SU-DHL-6 (cell line): ENCODE results near the gene GAGE10.

Experiments
- H2AFZ ChIP-seq: fragments of 200-600 bp; sonication (generic); 2 replicates; pipeline ENCODE4 v1.6.1; 2014; ENCODE audit warnings: low read depth, mild to moderate bottlenecking, moderate library complexity, mixed read lengths, antibody characterized with exemption, low read length; ENCODE audit not compliant: severe bottlenecking
- H3F3A ChIP-seq: fragments of 200-600 bp; shearing (Covaris generic); 2 replicates; pipeline ENCODE4 v1.6.0; 2016; ENCODE audit warnings: antibody characterized with exemption, mild to moderate bottlenecking; ENCODE audit not compliant: insufficient read depth
- H3K27ac ChIP-seq: fragments of 200-600 bp; sonication (generic); 2 replicates; pipeline ENCODE4 v1.5.1; 2016; ENCODE audit warnings: low read depth, mild to moderate bottlenecking, low read length, moderate library complexity, mixed read lengths
- H3K27me3 ChIP-seq: fragments of 200-600 bp; sonication (generic), shearing (Covaris generic); 2 replicates; pipeline ENCODE4 v1.6.0; 2014; ENCODE audit warnings: mild to moderate bottlenecking, low read length
- H3K36me3 ChIP-seq: fragments of 200-600 bp; sonication (generic); 2 replicates; pipeline ENCODE4 v1.6.1; 2014; ENCODE audit warnings: mild to moderate bottlenecking, low read length, mixed read lengths
- H3K4me2 ChIP-seq: fragments of 300-600, 200-600 bp; shearing (Covaris generic), sonication (generic); 2 replicates; pipeline ENCODE4 v1.6.0; 2014; ENCODE audit warnings: low read length, low read depth, mild to moderate bottlenecking; ENCODE audit not compliant: poor library complexity, severe bottlenecking
- H3K4me3 ChIP-seq: fragments of 200-600 bp; sonication (generic); 2 replicates; pipeline ENCODE4 v1.5.1; 2014; ENCODE audit warnings: antibody characterized with exemption, low read length, mild to moderate bottlenecking, mixed read lengths; ENCODE audit not compliant: insufficient read depth, poor library complexity, severe bottlenecking
- H3K79me2 ChIP-seq: fragments of 200-600 bp; sonication (generic); 2 replicates; pipeline ENCODE4 v1.6.1; 2014; ENCODE audit warnings: mild to moderate bottlenecking, low read length, moderate library complexity; ENCODE audit not compliant: insufficient read depth
- H3K9ac ChIP-seq: fragments of 200-600 bp; sonication (generic); 2 replicates; pipeline ENCODE4 v1.7.0; 2014; ENCODE audit warnings: mild to moderate bottlenecking, low read length
- H3K9me2 ChIP-seq: fragments of 200-600 bp; sonication (generic); replicated peaks from 2 replicates; pipeline ENCODE4 v1.6.1; 2014; ENCODE audit warnings: low read length; ENCODE audit not compliant: insufficient read depth
- H3K9me3 ChIP-seq: fragments of 200-600 bp; sonication (generic); 2 replicates; pipeline ENCODE4 v1.6.1; 2014; ENCODE audit warnings: low read length, mixed read lengths; ENCODE audit not compliant: insufficient read depth
- H4K20me1 ChIP-seq: fragments of 200-600 bp; sonication (generic); 2 replicates; pipeline ENCODE4 v1.6.1; 2014; ENCODE audit warnings: low read depth, mild to moderate bottlenecking, antibody characterized with exemption, low read length, moderate library complexity, mixed read lengths
- CTCF ChIP-seq: fragments of 200-600 bp; sonication (generic); IDR thresholded peaks from one replicate; pipeline ENCODE4 v1.5.1; 2017; ENCODE audit warnings: antibody characterized with exemption, mild to moderate bottlenecking, low read length, moderate library complexity; ENCODE audit not compliant: insufficient read depth, poor library complexity, severe bottlenecking
- EZH2phosphoT487 ChIP-seq: fragments of 200-600 bp; sonication (generic), shearing (Covaris generic); conservative IDR thresholded peaks from 2 replicates; pipeline ENCODE4 v1.6.1; 2018; ENCODE audit warnings: mild to moderate bottlenecking, antibody characterized with exemption, low read length, moderate library complexity, mixed read lengths

GAGE10 gene

GRCh38 chrX:49260221-49260985 is 43.0 kb upstream of the GAGE10 start:
- Histone ChIP-seq H3K9ac (no peak overlapping the region), H3K9me2 (no peaks in the 10 kb centered on the region), H3K79me2 (no peaks in the 10 kb centered on the region), H3K4me2 (no peak overlapping the region), H3K9me3 (no peaks in the 10 kb centered on the region), H4K20me1 (no peaks in the 10 kb centered on the region), H3K27ac (no peak overlapping the region), H3K27me3 (no peaks in the 10 kb centered on the region), H3K4me3 (no peak overlapping the region), H3K36me3 (no peaks in the 10 kb centered on the region), H2AFZ (no peak overlapping the region), H3F3A (no peaks in the 10 kb centered on the region)
- TF ChIP-seq CTCF, result no peak
- no peak for TF ChIP-seq EZH2phosphoT487

GRCh38 chrX:49262603-49263002 is 40.8 kb upstream of the GAGE10 start:
- Histone ChIP-seq H3K79me2 (no peaks in the 10 kb centered on the region), H3K4me3 (no peak overlapping the region), H3K9ac (no peak overlapping the region), H3K9me2 (no peaks in the 10 kb centered on the region), H3F3A (no peaks in the 10 kb centered on the region), H3K27ac (no peak overlapping the region), H2AFZ (no peak overlapping the region), H4K20me1 (no peaks in the 10 kb centered on the region), H3K36me3 (no peaks in the 10 kb centered on the region), H3K9me3 (no peaks in the 10 kb centered on the region), H3K4me2 (no peak overlapping the region), H3K27me3 (no peaks in the 10 kb centered on the region)
- TF ChIP-seq EZH2phosphoT487, result no peak
- TF ChIP-seq CTCF, result no peak

- Histone ChIP-seq H3K36me3 (no peaks in the 10 kb centered on the region), H3K9me3 (no peaks in the 10 kb centered on the region), H3K4me3 (no peak overlapping the region), H3K4me2 (no peak overlapping the region), H4K20me1 (no peaks in the 10 kb centered on the region), H3K9ac (no peak overlapping the region), H3K9me2 (no peaks in the 10 kb centered on the region), H3K27me3 (no peaks in the 10 kb centered on the region), H3K27ac (no peak overlapping the region), H3F3A (peaks cover 3% of the 10 kb centered on the region; the same call in 1 of the 2 replicates), H3K79me2 (no peaks in the 10 kb centered on the region), H2AFZ (no peak overlapping the region)
- TF ChIP-seq EZH2phosphoT487, result no peak
- no peak for TF ChIP-seq CTCF
Measured at GRCh38 chrX:49263631-49264030, 39.8 kb upstream of the GAGE10 start.
